Left lung (tissue), 10 donors: ENCODE results near the gene IL3. TPM values are rescaled to one million over a fixed set of nuclear protein-coding genes. Genes with fewer than 3 reads are reported as not detected.

Experiments used
- ATAC-seq: fragments of 200-7000 bp; cut with Tn5 transposase; one replicate; pipeline ENCODE4 v1.9.1; 2020; ENCODE audit warnings: moderate library complexity
- DNase-seq, 4 donors: peaks; one replicate each; pipeline ENCODE4 v3.0.0-alpha.2; 2013 to 2020
- H3K27ac ChIP-seq, 2 donors: fragments of 200-600 bp; sonication (generic) in 1 of 2; one replicate each; pipeline versions ENCODE4 v1.5.0 to v1.8.0; 2020 to 2021
- H3K27me3 ChIP-seq, 2 donors: fragments of 200-600 bp; sonication (generic) in 1 of 2; one replicate each; pipeline versions ENCODE4 v1.5.0 to v1.8.0; 2020 to 2021
- H3K36me3 ChIP-seq, 2 donors: fragments of 200-600 bp; sonication (generic) in 1 of 2; one replicate each; pipeline versions ENCODE4 v1.5.0 to v1.8.0; 2020 to 2021
- H3K4me1 ChIP-seq, 2 donors: fragments of 200-600 bp; one replicate each; pipeline ENCODE4 v1.8.0; 2021
- H3K4me3 ChIP-seq, 2 donors: fragments of 200-600 bp; sonication (generic) in 1 of 2; one replicate each; pipeline versions ENCODE4 v1.5.0 to v1.8.0; 2020 to 2021; ENCODE audit warnings: mild to moderate bottlenecking in 1 of 2
- H3K9me3 ChIP-seq, 2 donors: fragments of 200-600 bp; sonication (generic) in 1 of 2; one replicate each; pipeline versions ENCODE4 v1.5.0 to v1.8.0; 2020 to 2021
- intact Hi-C, 2 donors: fragments of 100-400 bp; cut with DNase I; formaldehyde crosslinking; loops; one replicate each; pipeline versions ENCODE4 v1.11.2 to v1.14.2; 2022
- polyA plus RNA-seq, 6 donors: library from polyadenylated mRNA; unstranded; fragments of 120-200 nt; gene quantifications; one replicate each; pipeline ENCODE4 v1.2.1, GENCODE V29; 2013; ENCODE audit not compliant: insufficient read length in 6 of 6
- total RNA-seq, 2 donors: library from RNA; stranded (reverse); fragmentation: NEBNext Ultra II Directional; extraction: Animal tissue kit (Norgen Biotek cat#: 25700); gene quantifications; one replicate each; pipeline ENCODE4 v1.2.1, GENCODE V29; 2021
- TF ChIP-seq, protein P1 (sequence below), 2 donors: fragments of 200-600 bp; sonication (generic) in 1 of 2; IDR thresholded peaks; one replicate each; pipeline versions ENCODE4 v1.5.0 to v1.8.0; 2021; ENCODE audit warnings: antibody characterized with exemption in 2 of 2
- donor health status: DM: no; HTN: yes; CAD: no.
- donor health status: DM: no; HTN: no; CAD: no.

The IL3 gene
- total and polyA plus RNA-seq, 8 donors = not detected

DNA sequence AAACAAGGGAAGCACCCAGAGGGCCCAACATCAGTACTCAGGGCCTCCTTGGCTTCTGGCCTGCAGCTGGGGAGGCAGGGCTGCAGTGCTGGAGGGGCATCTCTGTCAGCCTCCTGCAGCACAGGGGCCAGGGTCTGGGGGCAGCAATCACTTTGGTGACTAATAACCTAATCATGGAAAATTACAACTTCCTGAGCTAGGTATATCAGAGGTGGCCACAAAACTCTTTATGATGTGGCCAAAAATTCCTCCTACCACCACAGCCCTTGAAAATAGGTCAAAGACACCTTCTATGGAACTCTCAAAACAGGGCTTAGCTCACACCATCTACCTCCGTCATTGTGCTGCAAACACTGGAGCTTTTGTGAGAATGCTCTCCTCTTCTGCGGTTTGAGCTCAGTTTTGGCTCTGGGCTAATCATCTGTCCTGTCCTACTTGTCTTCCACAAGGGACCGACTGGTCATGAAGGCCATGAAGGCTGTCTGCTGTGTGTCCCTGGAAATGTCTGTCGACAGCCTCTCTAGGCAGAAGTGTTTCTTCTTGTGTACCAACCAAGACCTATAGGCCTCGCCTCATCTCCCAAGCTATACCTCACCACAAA lies 41.7 kb downstream of the IL3 start:
- Histone ChIP-seq H3K27ac (no peak overlapping the region), H3K4me3 (no peak overlapping the region), H3K9me3 (no peaks in the 10 kb centered on the region), H3K27me3 (no peaks in the 10 kb centered on the region), H3K4me1 (peaks cover 0 to 32% of the 10 kb centered on the region in 2 donors), H3K36me3 (no peaks in the 10 kb centered on the region)
- ATAC-seq = no peak
- DNase-seq = no peak
- intact Hi-C loops = no loop called here
- TF ChIP-seq, protein P1, sequence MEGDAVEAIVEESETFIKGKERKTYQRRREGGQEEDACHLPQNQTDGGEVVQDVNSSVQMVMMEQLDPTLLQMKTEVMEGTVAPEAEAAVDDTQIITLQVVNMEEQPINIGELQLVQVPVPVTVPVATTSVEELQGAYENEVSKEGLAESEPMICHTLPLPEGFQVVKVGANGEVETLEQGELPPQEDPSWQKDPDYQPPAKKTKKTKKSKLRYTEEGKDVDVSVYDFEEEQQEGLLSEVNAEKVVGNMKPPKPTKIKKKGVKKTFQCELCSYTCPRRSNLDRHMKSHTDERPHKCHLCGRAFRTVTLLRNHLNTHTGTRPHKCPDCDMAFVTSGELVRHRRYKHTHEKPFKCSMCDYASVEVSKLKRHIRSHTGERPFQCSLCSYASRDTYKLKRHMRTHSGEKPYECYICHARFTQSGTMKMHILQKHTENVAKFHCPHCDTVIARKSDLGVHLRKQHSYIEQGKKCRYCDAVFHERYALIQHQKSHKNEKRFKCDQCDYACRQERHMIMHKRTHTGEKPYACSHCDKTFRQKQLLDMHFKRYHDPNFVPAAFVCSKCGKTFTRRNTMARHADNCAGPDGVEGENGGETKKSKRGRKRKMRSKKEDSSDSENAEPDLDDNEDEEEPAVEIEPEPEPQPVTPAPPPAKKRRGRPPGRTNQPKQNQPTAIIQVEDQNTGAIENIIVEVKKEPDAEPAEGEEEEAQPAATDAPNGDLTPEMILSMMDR (IDR thresholded peaks at IDR 0.05) = no peak

DNA sequence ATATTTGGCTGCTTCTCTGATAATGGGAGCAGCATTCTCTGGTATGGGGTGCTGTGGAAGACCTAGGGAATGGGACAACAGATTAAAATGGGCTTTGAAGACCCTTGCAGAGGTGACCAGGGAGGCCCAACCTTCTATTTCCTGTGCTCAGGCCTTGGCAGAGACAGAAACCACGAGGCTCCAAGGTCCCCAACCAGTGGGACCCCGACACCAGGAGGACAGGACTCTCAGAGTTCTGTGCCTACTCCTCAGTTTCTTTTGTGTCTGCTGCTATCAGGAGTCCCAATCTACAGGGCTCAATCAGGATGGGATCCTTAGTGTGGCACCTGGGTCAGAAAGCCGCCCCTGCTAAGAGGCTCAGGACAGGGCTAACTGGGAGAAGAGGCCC lies 42.5 kb downstream of the IL3 start:
- no peaks in the 10 kb centered on the region for H3K27me3 ChIP-seq
- no peak overlapping the region for H3K4me3 ChIP-seq
- no peaks in the 10 kb centered on the region for H3K36me3 ChIP-seq
- intact Hi-C loops = no loop called here
- no peak for DNase-seq
- peak overlapping the region; percentile 23 to 68 for H3K27ac ChIP-seq
- peaks cover 0 to 32% of the 10 kb centered on the region in 2 donors for H3K4me1 ChIP-seq
- ATAC-seq = no peak
- TF ChIP-seq, protein P1 (IDR thresholded peaks at IDR 0.05) = no peak
- no peaks in the 10 kb centered on the region for H3K9me3 ChIP-seq

DNA sequence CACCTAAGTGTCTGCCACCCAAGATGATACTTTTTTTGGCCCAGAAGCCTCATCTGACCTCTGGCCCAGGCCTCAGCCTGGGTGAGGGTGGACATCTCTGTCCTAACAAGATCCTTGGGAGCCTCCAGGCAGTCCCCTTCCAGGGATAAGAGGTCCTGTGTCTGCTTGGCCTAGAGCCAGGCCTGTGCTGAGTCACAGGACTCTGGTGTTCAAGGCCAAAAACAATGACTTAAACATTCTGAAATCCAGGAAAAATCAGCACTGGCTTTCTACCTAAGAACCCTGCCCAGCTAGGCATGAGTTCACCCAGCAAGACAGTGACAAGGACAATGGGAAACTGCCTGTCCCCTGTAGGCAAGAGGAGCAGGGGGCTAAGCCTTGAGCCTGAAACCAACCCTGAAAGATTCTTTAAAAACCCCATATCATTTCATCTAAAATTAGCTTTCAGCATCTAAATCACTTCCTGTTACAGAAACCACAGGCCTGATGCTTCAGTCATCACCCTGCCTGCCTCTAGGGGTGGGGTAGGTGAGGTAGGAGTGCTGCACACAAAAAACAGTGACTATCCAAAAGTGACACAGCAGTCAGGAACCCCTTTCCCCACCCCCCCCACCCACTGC lies 43.0 kb downstream of the IL3 start:
- Histone ChIP-seq H3K27ac (peak overlapping the region; percentile 23 to 68), H3K9me3 (no peaks in the 10 kb centered on the region), H3K27me3 (no peaks in the 10 kb centered on the region), H3K36me3 (no peaks in the 10 kb centered on the region), H3K4me3 (no peak overlapping the region), H3K4me1 (peaks cover 0 to 32% of the 10 kb centered on the region in 2 donors)
- TF ChIP-seq, protein P1 (IDR thresholded peaks at IDR 0.05) = no peak
- DNase-seq (peak; percentile 14 to 84 (median 55)), ATAC-seq (peak; percentile 76)
- intact Hi-C loops = no loop called here

DNA sequence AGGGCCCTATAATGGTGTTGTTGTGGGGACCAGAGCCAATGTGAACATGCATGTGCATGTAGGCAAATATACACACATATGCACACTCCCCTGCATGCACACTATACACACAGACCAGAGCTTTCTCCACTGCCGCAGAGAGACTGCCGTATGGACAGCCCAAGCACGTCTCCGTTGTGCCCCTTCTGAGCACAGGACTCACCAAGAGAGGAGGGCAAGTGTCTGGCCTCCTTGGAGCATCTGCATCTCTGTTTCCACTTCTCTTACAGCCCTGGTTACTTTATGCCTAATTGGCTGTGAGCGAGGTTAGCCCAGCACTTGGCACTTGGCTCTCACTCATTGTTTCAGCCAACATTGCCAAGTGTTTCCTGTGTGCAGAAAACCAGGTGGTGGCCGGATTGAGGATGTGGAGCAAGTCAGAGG lies 43.5 kb downstream of the IL3 start:
- peak; percentile 23 for ATAC-seq
- Histone ChIP-seq H3K27ac (peak overlapping the region in 1 of 2 donors; percentile 68), H3K36me3 (no peaks in the 10 kb centered on the region), H3K4me1 (peaks cover 0 to 32% of the 10 kb centered on the region in 2 donors), H3K27me3 (no peaks in the 10 kb centered on the region), H3K4me3 (no peak overlapping the region), H3K9me3 (no peaks in the 10 kb centered on the region)
- intact Hi-C loops = no loop called here
- DNase-seq = no peak
- TF ChIP-seq, protein P1 (IDR thresholded peaks at IDR 0.05) = no peak

DNA sequence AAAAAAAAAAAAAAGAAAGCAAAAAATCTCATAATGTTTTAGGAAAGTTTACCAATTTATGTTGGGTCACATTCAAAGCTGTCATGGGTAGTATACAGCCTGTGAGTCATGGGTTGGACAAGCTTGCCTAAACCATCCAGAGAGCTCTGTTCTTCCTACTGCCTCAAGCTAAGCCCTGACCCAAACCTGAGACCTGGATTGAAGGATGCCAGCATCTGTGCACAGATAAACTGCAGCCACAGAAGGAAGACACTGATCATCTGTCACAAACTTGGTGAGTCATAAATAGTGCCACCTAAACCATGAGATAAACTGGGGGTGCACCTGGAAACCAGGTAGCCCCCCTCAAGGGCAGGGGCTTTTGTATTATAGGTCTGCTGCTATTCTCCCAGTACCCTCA lies 44.1 kb downstream of the IL3 start:
- H3K4me3 ChIP-seq = no peak overlapping the region
- TF ChIP-seq, protein P1 (IDR thresholded peaks at IDR 0.05) = no peak
- no peaks in the 10 kb centered on the region for H3K36me3 ChIP-seq
- intact Hi-C loops = no loop called here
- no peak for DNase-seq
- peak; percentile 31 for ATAC-seq
- H3K27me3 ChIP-seq = no peaks in the 10 kb centered on the region
- H3K4me1 ChIP-seq = peaks cover 0 to 32% of the 10 kb centered on the region in 2 donors
- no peak overlapping the region for H3K27ac ChIP-seq
- H3K9me3 ChIP-seq = no peaks in the 10 kb centered on the region
